GM21619 (cell line): ENCODE measurements around the gene ATF1.
A peak's percentile ranks its signal among the peaks of the same experiment; 100 is the strongest.
"Not testable (repeated sequence)": the region's sequence is repeated elsewhere in the genome, so short reads cannot be mapped to it uniquely, and the experiment has no call there.

Source experiments
- ATAC-seq: cut with Tn5 transposase; IDR thresholded peaks from one replicate; pipeline ENCODE4 v1.9.1; 2021; ENCODE audit not compliant: unreplicated experiment

Gene ATF1

GRCh38 chr12:50751948-50752721 is 11.8 kb upstream of the ATF1 start:
- ATAC-seq, result no peak

GRCh38 chr12:50753232-50753769 is 10.6 kb upstream of the ATF1 start:
- no peak for ATAC-seq

- ATAC-seq, result peak; percentile 36
Measured at GRCh38 chr12:50764286-50765094, 589 bp downstream of the ATF1 start.

GRCh38 chr12:50765095-50765911 is 1.4 kb downstream of the ATF1 start:
- ATAC-seq, result no peak

- ATAC-seq, result no peak
Measured at GRCh38 chr12:50768391-50768790, 4.5 kb downstream of the ATF1 start.

- ATAC-seq, result not testable (repeated sequence)
Measured at GRCh38 chr12:50768813-50769212, 4.9 kb downstream of the ATF1 start.

GRCh38 chr12:50771409-50771808 is 7.5 kb downstream of the ATF1 start:
- ATAC-seq, result no peak

GRCh38 chr12:50772470-50772869 is 8.6 kb downstream of the ATF1 start:
- ATAC-seq, result no peak

GRCh38 chr12:50772877-50773276 is 9.0 kb downstream of the ATF1 start:
- no peak for ATAC-seq

- no peak for ATAC-seq
Measured at GRCh38 chr12:50775251-50775650, 11.3 kb downstream of the ATF1 start.

GRCh38 chr12:50776749-50777728 is 13.1 kb downstream of the ATF1 start:
- no peak for ATAC-seq

GRCh38 chr12:50778663-50779590 is 15.0 kb downstream of the ATF1 start:
- ATAC-seq, result no peak

- ATAC-seq, result no peak
Measured at GRCh38 chr12:50780013-50780412, 16.1 kb downstream of the ATF1 start.

- ATAC-seq, result no peak
Measured at GRCh38 chr12:50784501-50784900, 20.6 kb downstream of the ATF1 start.

- no peak for ATAC-seq
Measured at GRCh38 chr12:50785406-50786001, 21.6 kb downstream of the ATF1 start.

- no peak for ATAC-seq
Measured at GRCh38 chr12:50786498-50787231, 22.8 kb downstream of the ATF1 start.

- no peak for ATAC-seq
Measured at GRCh38 chr12:50787618-50788017, 23.7 kb downstream of the ATF1 start.

- ATAC-seq, result no peak
Measured at GRCh38 chr12:50788561-50788960, 24.7 kb downstream of the ATF1 start.
